ENCODE measurements around the gene CILP2.

The CILP2 gene

GRCh38 chr19:19507354-19507753, 30.7 kb upstream of the CILP2 start:
- TF ChIP-seq FOXP2 (optimal IDR thresholded peaks at IDR 0.05; ENCODE audit: borderline replicate concordance, extremely low read depth, extremely low read length, insufficient read depth) (no peak), TAF1 (IDR thresholded peaks at IDR 0.05; ENCODE audit: borderline replicate concordance, insufficient read depth, low read length) (no peak), POLR2AphosphoS5 (IDR thresholded peaks at IDR 0.05; ENCODE audit: low read depth, low read length) (no peak), SIN3A (IDR thresholded peaks at IDR 0.05; ENCODE audit: borderline replicate concordance, insufficient read depth, low read length) (no peak), REST (IDR thresholded peaks at IDR 0.05; ENCODE audit: insufficient read depth in 1 of 2, low read depth in 2 of 2, low read length in 2 of 2) (no peak)

- no peak for TF ChIP-seq FOXP2 (optimal IDR thresholded peaks at IDR 0.05; ENCODE audit: borderline replicate concordance, extremely low read depth, extremely low read length, insufficient read depth)
- no peak for TF ChIP-seq TAF1 (IDR thresholded peaks at IDR 0.05; ENCODE audit: borderline replicate concordance, insufficient read depth, low read length)
- TF ChIP-seq SIN3A (IDR thresholded peaks at IDR 0.05; ENCODE audit: borderline replicate concordance, insufficient read depth, low read length) = no peak
- no peak for TF ChIP-seq POLR2AphosphoS5 (IDR thresholded peaks at IDR 0.05; ENCODE audit: low read depth, low read length)
Observed at GRCh38 chr19:19508217-19508616, 29.8 kb upstream of the CILP2 start.

GRCh38 chr19:19510432-19510831, 27.6 kb upstream of the CILP2 start:
- TF ChIP-seq FOXP2 (optimal IDR thresholded peaks at IDR 0.05; ENCODE audit: borderline replicate concordance, extremely low read depth, extremely low read length, insufficient read depth) (no peak), SIN3A (IDR thresholded peaks at IDR 0.05; ENCODE audit: borderline replicate concordance, insufficient read depth, low read length) (no peak), REST (IDR thresholded peaks at IDR 0.05; ENCODE audit: insufficient read depth in 1 of 2, low read depth in 2 of 2, low read length in 2 of 2) (no peak), POLR2AphosphoS5 (IDR thresholded peaks at IDR 0.05; ENCODE audit: low read depth, low read length) (no peak), TAF1 (IDR thresholded peaks at IDR 0.05; ENCODE audit: borderline replicate concordance, insufficient read depth, low read length) (no peak)

- TF ChIP-seq FOXP2 (optimal IDR thresholded peaks at IDR 0.05; ENCODE audit: borderline replicate concordance, extremely low read depth, extremely low read length, insufficient read depth) = no peak
- TF ChIP-seq SIN3A (IDR thresholded peaks at IDR 0.05; ENCODE audit: borderline replicate concordance, insufficient read depth, low read length) = no peak
- no peak for TF ChIP-seq TAF1 (IDR thresholded peaks at IDR 0.05; ENCODE audit: borderline replicate concordance, insufficient read depth, low read length)
- TF ChIP-seq REST (IDR thresholded peaks at IDR 0.05; ENCODE audit: insufficient read depth in 1 of 2, low read depth in 2 of 2, low read length in 2 of 2) = no peak
- no peak for TF ChIP-seq POLR2AphosphoS5 (IDR thresholded peaks at IDR 0.05; ENCODE audit: low read depth, low read length)
Observed at GRCh38 chr19:19513682-19514081, 24.4 kb upstream of the CILP2 start.

GRCh38 chr19:19514215-19514657, 23.8 kb upstream of the CILP2 start:
- TF ChIP-seq TAF1 (IDR thresholded peaks at IDR 0.05; ENCODE audit: borderline replicate concordance, insufficient read depth, low read length) (no peak), POLR2AphosphoS5 (IDR thresholded peaks at IDR 0.05; ENCODE audit: low read depth, low read length) (no peak), SIN3A (IDR thresholded peaks at IDR 0.05; ENCODE audit: borderline replicate concordance, insufficient read depth, low read length) (no peak), FOXP2 (optimal IDR thresholded peaks at IDR 0.05; ENCODE audit: borderline replicate concordance, extremely low read depth, extremely low read length, insufficient read depth) (no peak), REST (IDR thresholded peaks at IDR 0.05; ENCODE audit: insufficient read depth in 1 of 2, low read depth in 2 of 2, low read length in 2 of 2) (no peak)
